Measurements from ENCODE around the gene PGBD5. TPM values are rescaled to one million over a fixed set of nuclear protein-coding genes. Genes with fewer than 3 reads are reported as not detected.

The PGBD5 gene
- total RNA-seq, 1 experiment from 2014 or later: 37.8 TPM

DNA sequence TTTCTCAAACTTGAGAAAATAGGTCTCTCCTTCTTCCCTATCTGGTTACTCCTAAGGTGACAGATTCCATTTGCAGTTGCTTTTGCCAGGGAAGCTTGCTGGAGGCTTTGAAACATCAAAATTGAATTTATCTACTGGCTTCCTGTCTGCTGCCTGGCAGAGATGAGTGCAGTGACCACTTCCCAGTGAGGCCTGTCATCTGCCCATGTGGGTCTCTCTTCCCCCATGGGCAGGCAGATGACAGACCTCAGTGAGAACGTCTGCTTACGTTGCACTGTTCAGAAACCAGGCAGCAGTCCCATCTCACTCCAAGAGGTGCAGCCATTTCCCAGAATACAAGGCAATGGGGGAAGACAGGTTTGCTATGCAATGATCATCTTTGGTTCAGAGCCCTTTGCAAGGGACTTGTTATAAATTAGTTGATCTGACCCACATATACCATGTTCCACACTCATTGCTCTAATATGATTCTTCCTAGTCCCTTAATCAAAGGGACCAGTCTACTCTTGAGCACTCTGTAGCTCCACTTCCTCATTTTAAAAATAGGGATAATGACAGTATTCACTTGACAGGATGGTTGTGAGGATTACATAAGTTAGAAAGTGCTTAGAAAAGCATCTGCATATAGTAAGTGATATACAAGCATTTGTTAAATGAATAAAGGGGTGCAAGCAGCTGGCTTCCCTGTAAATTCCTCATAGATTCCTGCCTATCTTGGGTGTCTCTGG is 10.6 kb downstream of the PGBD5 start:
- no peak for DNase-seq
- TF ChIP-seq, protein P1, sequence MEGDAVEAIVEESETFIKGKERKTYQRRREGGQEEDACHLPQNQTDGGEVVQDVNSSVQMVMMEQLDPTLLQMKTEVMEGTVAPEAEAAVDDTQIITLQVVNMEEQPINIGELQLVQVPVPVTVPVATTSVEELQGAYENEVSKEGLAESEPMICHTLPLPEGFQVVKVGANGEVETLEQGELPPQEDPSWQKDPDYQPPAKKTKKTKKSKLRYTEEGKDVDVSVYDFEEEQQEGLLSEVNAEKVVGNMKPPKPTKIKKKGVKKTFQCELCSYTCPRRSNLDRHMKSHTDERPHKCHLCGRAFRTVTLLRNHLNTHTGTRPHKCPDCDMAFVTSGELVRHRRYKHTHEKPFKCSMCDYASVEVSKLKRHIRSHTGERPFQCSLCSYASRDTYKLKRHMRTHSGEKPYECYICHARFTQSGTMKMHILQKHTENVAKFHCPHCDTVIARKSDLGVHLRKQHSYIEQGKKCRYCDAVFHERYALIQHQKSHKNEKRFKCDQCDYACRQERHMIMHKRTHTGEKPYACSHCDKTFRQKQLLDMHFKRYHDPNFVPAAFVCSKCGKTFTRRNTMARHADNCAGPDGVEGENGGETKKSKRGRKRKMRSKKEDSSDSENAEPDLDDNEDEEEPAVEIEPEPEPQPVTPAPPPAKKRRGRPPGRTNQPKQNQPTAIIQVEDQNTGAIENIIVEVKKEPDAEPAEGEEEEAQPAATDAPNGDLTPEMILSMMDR (IDR thresholded peaks at IDR 0.05; ENCODE audit: unreplicated experiment): no peak
- Mint-ChIP-seq H3K9me3 (ENCODE audit: low read depth, unreplicated experiment) (no peaks in the 10 kb centered on the region), H3K27me3 (ENCODE audit: unreplicated experiment) (no peaks in the 10 kb centered on the region), H3K27ac (ENCODE audit: unreplicated experiment) (no peak overlapping the region), H3K4me1 (ENCODE audit: low read depth, unreplicated experiment) (peaks cover 14% of the 10 kb centered on the region), H3K36me3 (ENCODE audit: insufficient read depth, unreplicated experiment) (no peaks in the 10 kb centered on the region), H3K4me3 (ENCODE audit: low read depth, unreplicated experiment) (no peak overlapping the region)
- intact Hi-C loops (cut with micrococcal nuclease; ENCODE audit: unreplicated experiment): no loop called here
- no TSS peak for BruUV-seq (replicated peaks)
- CTCF ChIA-PET: no interaction called here

DNA sequence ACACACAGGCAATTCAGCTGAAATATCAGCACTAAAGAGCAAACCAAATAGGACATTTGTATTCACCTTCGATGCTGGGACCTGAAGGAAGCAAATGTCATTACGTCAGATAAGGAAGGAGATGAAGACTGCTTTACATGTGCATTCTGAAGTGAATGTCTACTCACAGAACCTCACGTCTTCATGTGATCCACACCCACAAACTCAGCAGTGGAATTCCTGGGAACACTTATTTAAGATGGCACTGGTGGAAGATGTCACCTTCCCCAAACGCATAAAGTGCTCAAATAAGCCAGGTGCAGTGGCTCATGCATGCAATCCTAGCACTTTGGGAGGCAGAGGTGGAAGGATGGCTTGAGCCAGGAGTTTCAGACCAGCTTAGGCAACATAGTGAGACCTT is 11.4 kb downstream of the PGBD5 start:
- Mint-ChIP-seq H3K27ac (ENCODE audit: unreplicated experiment) (no peak overlapping the region), H3K9me3 (ENCODE audit: low read depth, unreplicated experiment) (no peaks in the 10 kb centered on the region), H3K4me1 (ENCODE audit: low read depth, unreplicated experiment) (peaks cover 14% of the 10 kb centered on the region), H3K36me3 (ENCODE audit: insufficient read depth, unreplicated experiment) (no peaks in the 10 kb centered on the region), H3K27me3 (ENCODE audit: unreplicated experiment) (no peaks in the 10 kb centered on the region), H3K4me3 (ENCODE audit: low read depth, unreplicated experiment) (no peak overlapping the region)
- BruUV-seq (replicated peaks): no TSS peak
- TF ChIP-seq, protein P1 (IDR thresholded peaks at IDR 0.05; ENCODE audit: unreplicated experiment): no peak
- no peak for DNase-seq
- CTCF ChIA-PET: no interaction called here
- intact Hi-C loops (cut with micrococcal nuclease; ENCODE audit: unreplicated experiment): no loop called here

DNA sequence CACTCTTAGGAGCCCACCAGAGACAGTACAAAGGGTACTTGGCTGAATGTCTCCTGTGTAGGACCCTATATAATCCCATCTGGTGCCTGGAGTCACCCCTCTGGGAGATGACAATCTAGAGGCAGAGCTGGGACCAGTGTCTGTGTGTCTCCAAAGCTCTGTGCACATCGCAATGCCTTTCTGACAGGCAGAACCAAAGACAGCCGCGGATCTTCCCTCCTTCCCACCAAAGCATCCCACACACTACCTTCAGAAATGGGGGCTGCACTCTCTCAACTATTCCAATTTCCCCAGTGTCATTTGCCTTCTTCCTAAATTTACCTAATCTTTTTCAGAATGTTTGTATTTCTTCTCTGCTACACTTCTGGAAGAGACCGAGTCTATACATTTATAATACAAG is 12.0 kb downstream of the PGBD5 start:
- TF ChIP-seq, protein P1 (IDR thresholded peaks at IDR 0.05; ENCODE audit: unreplicated experiment): no peak
- Mint-ChIP-seq H3K4me1 (ENCODE audit: low read depth, unreplicated experiment) (peaks cover 14% of the 10 kb centered on the region), H3K36me3 (ENCODE audit: insufficient read depth, unreplicated experiment) (no peaks in the 10 kb centered on the region), H3K4me3 (ENCODE audit: low read depth, unreplicated experiment) (no peak overlapping the region), H3K27me3 (ENCODE audit: unreplicated experiment) (no peaks in the 10 kb centered on the region), H3K27ac (ENCODE audit: unreplicated experiment) (no peak overlapping the region), H3K9me3 (ENCODE audit: low read depth, unreplicated experiment) (no peaks in the 10 kb centered on the region)
- CTCF ChIA-PET: no interaction called here
- no peak for DNase-seq
- no TSS peak for BruUV-seq (replicated peaks)
- intact Hi-C loops (cut with micrococcal nuclease; ENCODE audit: unreplicated experiment): no loop called here

DNA sequence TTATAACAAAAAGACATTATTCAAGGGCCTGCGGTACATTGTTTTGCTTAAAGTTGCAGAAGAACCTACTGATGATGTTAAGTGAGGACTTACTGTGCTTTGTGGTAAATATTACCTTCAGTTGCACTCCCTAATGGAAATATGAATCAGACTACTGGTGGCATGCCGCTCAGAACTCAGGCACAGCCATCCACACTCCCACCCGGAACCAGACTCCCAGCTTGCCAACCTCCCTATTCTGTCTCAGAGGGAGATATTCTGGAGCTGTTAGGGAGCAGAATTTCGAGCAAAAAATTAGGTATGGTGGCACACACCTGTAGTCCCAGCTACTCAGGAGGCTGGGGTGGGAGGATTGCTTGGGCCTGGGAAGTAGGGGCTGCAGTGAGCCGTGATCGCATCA is 13.1 kb downstream of the PGBD5 start:
- no peak overlapping the region for H3K27ac Mint-ChIP-seq (ENCODE audit: unreplicated experiment)
- H3K9me3 Mint-ChIP-seq (ENCODE audit: low read depth, unreplicated experiment): no peaks in the 10 kb centered on the region
- no peaks in the 10 kb centered on the region for H3K27me3 Mint-ChIP-seq (ENCODE audit: unreplicated experiment)
- no peak for DNase-seq
- TF ChIP-seq, protein P1 (IDR thresholded peaks at IDR 0.05; ENCODE audit: unreplicated experiment): no peak
- H3K4me3 Mint-ChIP-seq (ENCODE audit: low read depth, unreplicated experiment): no peak overlapping the region
- H3K36me3 Mint-ChIP-seq (ENCODE audit: insufficient read depth, unreplicated experiment): no peaks in the 10 kb centered on the region
- BruUV-seq (replicated peaks): no TSS peak
- peaks cover 14% of the 10 kb centered on the region for H3K4me1 Mint-ChIP-seq (ENCODE audit: low read depth, unreplicated experiment)
- intact Hi-C loops (cut with micrococcal nuclease; ENCODE audit: unreplicated experiment): no loop called here
- CTCF ChIA-PET: no interaction called here
